ENCODE measurements around the gene MBLAC2. TPM values are rescaled to one million over a fixed set of nuclear protein-coding genes. Genes with fewer than 3 reads are reported as not detected.

MBLAC2 gene
- total RNA-seq, 2 experiments from 2014 or later = 9.1 to 16.3 TPM

- TF ChIP-seq, protein P1, sequence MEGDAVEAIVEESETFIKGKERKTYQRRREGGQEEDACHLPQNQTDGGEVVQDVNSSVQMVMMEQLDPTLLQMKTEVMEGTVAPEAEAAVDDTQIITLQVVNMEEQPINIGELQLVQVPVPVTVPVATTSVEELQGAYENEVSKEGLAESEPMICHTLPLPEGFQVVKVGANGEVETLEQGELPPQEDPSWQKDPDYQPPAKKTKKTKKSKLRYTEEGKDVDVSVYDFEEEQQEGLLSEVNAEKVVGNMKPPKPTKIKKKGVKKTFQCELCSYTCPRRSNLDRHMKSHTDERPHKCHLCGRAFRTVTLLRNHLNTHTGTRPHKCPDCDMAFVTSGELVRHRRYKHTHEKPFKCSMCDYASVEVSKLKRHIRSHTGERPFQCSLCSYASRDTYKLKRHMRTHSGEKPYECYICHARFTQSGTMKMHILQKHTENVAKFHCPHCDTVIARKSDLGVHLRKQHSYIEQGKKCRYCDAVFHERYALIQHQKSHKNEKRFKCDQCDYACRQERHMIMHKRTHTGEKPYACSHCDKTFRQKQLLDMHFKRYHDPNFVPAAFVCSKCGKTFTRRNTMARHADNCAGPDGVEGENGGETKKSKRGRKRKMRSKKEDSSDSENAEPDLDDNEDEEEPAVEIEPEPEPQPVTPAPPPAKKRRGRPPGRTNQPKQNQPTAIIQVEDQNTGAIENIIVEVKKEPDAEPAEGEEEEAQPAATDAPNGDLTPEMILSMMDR (conservative IDR thresholded peaks at IDR 0.05; ENCODE audit: low read length) = no peak
- TF ChIP-seq EZH2phosphoT487 (IDR thresholded peaks at IDR 0.05; ENCODE audit: borderline replicate concordance, low read depth, low read length) = no peak
- peak overlapping the region; percentile 91 for H3K4me3 ChIP-seq (ENCODE audit: low read depth, low read length, poor library complexity, severe bottlenecking)
- H3K4me1 ChIP-seq (ENCODE audit: insufficient read depth, low read length, poor library complexity, severe bottlenecking) = peaks cover 29% of the 10 kb centered on the region
- BruUV-seq (replicated peaks) = TSS peak; percentile 93
- H3K4me2 ChIP-seq (ENCODE audit: low read length) = peak overlapping the region; percentile 89
- peaks cover 36% of the 10 kb centered on the region; the same call in 1 of the 2 replicates for H3K79me2 ChIP-seq (ENCODE audit: insufficient read depth, low read depth, low read length)
- no peaks in the 10 kb centered on the region for H3K9me2 ChIP-seq (ENCODE audit: insufficient read depth, low read length)
- peak; percentile 18 for DNase-seq (ENCODE audit: low spot score)
- intact Hi-C loops (cut with micrococcal nuclease; ENCODE audit: unreplicated experiment) = no loop called here
- peak overlapping the region; percentile 70 for H3K27ac ChIP-seq (ENCODE audit: low read depth, low read length, poor library complexity, severe bottlenecking)
- H2AFZ ChIP-seq (ENCODE audit: low read length) = peak overlapping the region; percentile 87
- CTCF ChIA-PET (ENCODE audit: unreplicated experiment) = interaction anchor here (0.6 to 1.0 kb wide), 3 partner anchors 64 to 1521 kb away, joined by 3 to 5 read pairs (median 3); partner anchors contain the start of genes LYSMD3, MBLAC2 and POLR3G
- H4K20me1 ChIP-seq (ENCODE audit: insufficient read depth, low read length) = no peaks in the 10 kb centered on the region
- H3K9me3 ChIP-seq (ENCODE audit: low read length) = no peaks in the 10 kb centered on the region
- POLR2A ChIA-PET = interaction anchor here (0.7 to 2.8 kb wide), 24 partner anchors 10 to 1735 kb away, joined by 3 to 40 read pairs (median 4); partner anchors contain the start of genes LYSMD3, MBLAC2 and POLR3G
- peaks cover 20% of the 10 kb centered on the region for H3K36me3 ChIP-seq (ENCODE audit: insufficient read depth, low read length)
Observed at GRCh38 chr5:90410178-90410762, 64.3 kb downstream of the MBLAC2 start.

DNA sequence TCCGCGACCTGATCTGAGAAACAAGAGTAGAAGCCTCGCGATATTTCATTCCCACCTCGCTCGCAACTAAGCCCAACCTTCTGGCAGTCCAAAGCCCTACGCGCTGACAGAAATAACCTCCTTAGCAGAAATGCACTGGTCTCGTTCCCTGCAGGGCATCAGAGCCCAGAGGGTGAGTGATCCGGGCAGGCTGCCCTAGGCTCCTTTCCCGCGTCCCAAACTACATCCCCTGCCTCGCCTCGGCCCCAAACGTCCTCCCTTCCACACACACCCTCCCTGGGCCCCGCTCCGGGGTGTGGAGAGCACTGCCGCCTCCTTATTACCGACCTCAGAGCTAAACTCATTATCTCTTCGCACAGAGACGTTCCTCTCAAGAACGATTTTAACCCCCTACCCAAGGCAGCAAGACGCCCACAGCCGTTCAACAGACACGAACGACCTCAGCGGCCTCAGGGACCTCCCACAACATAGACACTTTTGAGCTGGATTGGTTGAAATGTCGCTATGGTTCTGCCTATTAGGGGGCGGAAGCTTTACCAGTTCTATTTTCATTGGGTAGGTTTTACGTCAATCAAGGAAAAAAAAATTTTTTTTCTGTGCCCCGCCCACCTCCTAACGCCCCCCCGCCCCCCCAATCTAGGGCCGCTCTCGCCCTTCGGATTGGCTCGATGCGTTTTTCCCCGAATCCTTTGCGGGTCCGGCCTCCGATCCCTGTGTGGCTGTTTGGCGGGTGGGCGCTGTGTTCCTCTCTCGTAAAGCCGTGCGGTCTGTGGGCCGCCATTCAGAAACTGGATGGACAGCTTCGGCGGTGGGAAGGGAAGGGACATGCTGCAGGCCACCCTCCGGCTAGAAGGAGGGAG, 65.0 kb downstream of the MBLAC2 start, which contains the start of gene CETN3:
Gene CETN3 (minus strand): TSS at position 439 of the 860 bp plus-strand sequence. CDS start 95 bp downstream, at position 344.
- H3K9me2 ChIP-seq (ENCODE audit: insufficient read depth, low read length) = no peaks in the 10 kb centered on the region
- no peak for TF ChIP-seq EZH2phosphoT487 (IDR thresholded peaks at IDR 0.05; ENCODE audit: borderline replicate concordance, low read depth, low read length)
- TF ChIP-seq, protein P1 (conservative IDR thresholded peaks at IDR 0.05; ENCODE audit: low read length) = no peak
- peak; percentile 96 for DNase-seq (ENCODE audit: low spot score)
- peaks cover 36% of the 10 kb centered on the region; the same call in 1 of the 2 replicates for H3K79me2 ChIP-seq (ENCODE audit: insufficient read depth, low read depth, low read length)
- H2AFZ ChIP-seq (ENCODE audit: low read length) = peak within 1 kb of the TSS; percentile 87
- POLR2A ChIA-PET = interaction anchor here (0.6 to 2.8 kb wide), 24 partner anchors 9 to 1734 kb away, joined by 3 to 40 read pairs (median 4); partner anchors contain the start of genes LYSMD3, MBLAC2 and POLR3G
- no peaks in the 10 kb centered on the region for H3K9me3 ChIP-seq (ENCODE audit: low read length)
- no TSS peak for BruUV-seq (replicated peaks)
- peak within 1 kb of the TSS; percentile 91 for H3K4me3 ChIP-seq (ENCODE audit: low read depth, low read length, poor library complexity, severe bottlenecking)
- H4K20me1 ChIP-seq (ENCODE audit: insufficient read depth, low read length) = no peaks in the 10 kb centered on the region
- intact Hi-C loops (cut with micrococcal nuclease; ENCODE audit: unreplicated experiment) = loop anchor here (1.0 to 5.0 kb wide), 7 partner anchors 65 to 1747 kb away; partner anchors contain the start of genes ARRDC3, MBLAC2, MEF2C and POLR3G
- peak within 1 kb of the TSS; percentile 90 for H3K27ac ChIP-seq (ENCODE audit: low read depth, low read length, poor library complexity, severe bottlenecking)
- peaks cover 26% of the 10 kb centered on the region for H3K36me3 ChIP-seq (ENCODE audit: insufficient read depth, low read length)
- peak within 1 kb of the TSS; percentile 89 for H3K4me2 ChIP-seq (ENCODE audit: low read length)
- peaks cover 29% of the 10 kb centered on the region for H3K4me1 ChIP-seq (ENCODE audit: insufficient read depth, low read length, poor library complexity, severe bottlenecking)
- CTCF ChIA-PET (ENCODE audit: unreplicated experiment) = interaction anchor here (0.6 kb wide), 1 partner anchor 65 kb away, joined by 5 read pairs; the partner anchor contains the start of genes MBLAC2 and POLR3G

All from OCI-LY7 (cell line).